Fibroblast of lung (primary cell): ENCODE data around the gene HOXD9. TPM values are rescaled to one million over a fixed set of nuclear protein-coding genes. Genes with fewer than 3 reads are reported as not detected.
A peak's percentile ranks its signal among the peaks of the same experiment; 100 is the strongest.

Source experiments
- DNase-seq, 2 donors: peaks; one replicate each; pipeline versions ENCODE4 v3.0.0 to v3.0.0-alpha.2; 2010; ENCODE audit warnings: low read depth in 2 of 2
- H2AFZ ChIP-seq: 2 replicates; pipeline ENCODE4 v1.5.1; 2012; ENCODE audit warnings: low read length, control low read depth, inconsistent platforms
- H3K27ac ChIP-seq: 2 replicates; pipeline ENCODE4 v1.5.1; 2011; ENCODE audit warnings: low read length, control low read depth; ENCODE audit not compliant: insufficient read depth
- H3K27me3 ChIP-seq: 2 replicates; pipeline ENCODE4 v1.5.1; 2011; ENCODE audit warnings: mild to moderate bottlenecking, low read length; ENCODE audit not compliant: control insufficient read depth, insufficient read depth
- H3K36me3 ChIP-seq: 2 replicates; pipeline ENCODE4 v1.5.1; 2011; ENCODE audit warnings: low read length; ENCODE audit not compliant: control insufficient read depth, insufficient read depth
- H3K4me1 ChIP-seq: 2 replicates; pipeline ENCODE4 v1.5.1; 2011; ENCODE audit warnings: low read length; ENCODE audit not compliant: control insufficient read depth, insufficient read depth; ENCODE audit errors: extremely low read depth
- H3K4me2 ChIP-seq: 2 replicates; pipeline ENCODE4 v1.5.1; 2011; ENCODE audit warnings: low read length, control low read depth; ENCODE audit not compliant: insufficient read depth; ENCODE audit errors: extremely low read depth
- H3K4me3 ChIP-seq, 4 experiments: fragments of 200-600 bp in 1 of 4; sonication (generic) in 1 of 4; replicated peaks in 1 of 4; 2 replicates each; pipeline ENCODE4 v1.5.1; 2011 to 2016; ENCODE audit warnings: low read length in 4 of 4, low read depth in 3 of 4, mild to moderate bottlenecking in 3 of 4, control low read depth in 2 of 4, inconsistent platforms in 1 of 4, mixed read lengths in 1 of 4; ENCODE audit not compliant: insufficient read depth in 1 of 4; ENCODE audit errors: control extremely low read depth in 1 of 4
- H3K79me2 ChIP-seq: 2 replicates; pipeline ENCODE4 v1.5.1; 2012; ENCODE audit warnings: mild to moderate bottlenecking, low read length, inconsistent platforms; ENCODE audit not compliant: control insufficient read depth, insufficient read depth
- H3K9ac ChIP-seq: 2 replicates; pipeline ENCODE4 v1.5.1; 2011; ENCODE audit warnings: mild to moderate bottlenecking, low read length, control low read depth; ENCODE audit not compliant: insufficient read depth
- H3K9me3 ChIP-seq: 2 replicates; pipeline ENCODE4 v1.5.1; 2012; ENCODE audit warnings: low read depth, low read length; ENCODE audit not compliant: control insufficient read depth, insufficient read depth
- H4K20me1 ChIP-seq: 2 replicates; pipeline ENCODE4 v1.5.1; 2011; ENCODE audit warnings: low read length; ENCODE audit not compliant: control insufficient read depth, insufficient read depth; ENCODE audit errors: extremely low read depth
- EZH2 ChIP-seq: IDR thresholded peaks from 2 replicates; pipeline ENCODE4 v1.5.1; 2012; ENCODE audit warnings: low read length, control low read depth, mild to moderate bottlenecking; ENCODE audit errors: missing control alignments
- polyA plus RNA-seq, 2 donors: library from polyadenylated mRNA; depleted of rRNA in 1 of 2; stranded (reverse) in 1 of 2; unstranded in 1 of 2; fragments of >200 nt; gene quantifications; 2 replicates each; pipeline ENCODE4 v1.2.1, GENCODE V29; 2011 to 2012; ENCODE audit warnings: missing spikeins in 1 of 2
- total RNA-seq: library from RNA; depleted of rRNA; stranded (reverse); fragments of >200 nt; gene quantifications from 2 replicates; pipeline ENCODE4 v1.2.1, GENCODE V29; 2014
- TF ChIP-seq, protein P1 (sequence below), 2 donors: IDR thresholded peaks in 1 of 2; conservative IDR thresholded peaks in 1 of 2; 1 replicate in 1 of 2; 2 replicates in 1 of 2; pipeline ENCODE4 v1.5.1; 2011 to 2012; ENCODE audit warnings: low read length in 2 of 2, control low read depth in 1 of 2, inconsistent platforms in 1 of 2, low read depth in 1 of 2, mild to moderate bottlenecking in 1 of 2

The HOXD9 gene
- total and polyA plus RNA-seq, 2 donors (not counting 1 experiment from before 2014, with no cell fraction given): not detected

DNA sequence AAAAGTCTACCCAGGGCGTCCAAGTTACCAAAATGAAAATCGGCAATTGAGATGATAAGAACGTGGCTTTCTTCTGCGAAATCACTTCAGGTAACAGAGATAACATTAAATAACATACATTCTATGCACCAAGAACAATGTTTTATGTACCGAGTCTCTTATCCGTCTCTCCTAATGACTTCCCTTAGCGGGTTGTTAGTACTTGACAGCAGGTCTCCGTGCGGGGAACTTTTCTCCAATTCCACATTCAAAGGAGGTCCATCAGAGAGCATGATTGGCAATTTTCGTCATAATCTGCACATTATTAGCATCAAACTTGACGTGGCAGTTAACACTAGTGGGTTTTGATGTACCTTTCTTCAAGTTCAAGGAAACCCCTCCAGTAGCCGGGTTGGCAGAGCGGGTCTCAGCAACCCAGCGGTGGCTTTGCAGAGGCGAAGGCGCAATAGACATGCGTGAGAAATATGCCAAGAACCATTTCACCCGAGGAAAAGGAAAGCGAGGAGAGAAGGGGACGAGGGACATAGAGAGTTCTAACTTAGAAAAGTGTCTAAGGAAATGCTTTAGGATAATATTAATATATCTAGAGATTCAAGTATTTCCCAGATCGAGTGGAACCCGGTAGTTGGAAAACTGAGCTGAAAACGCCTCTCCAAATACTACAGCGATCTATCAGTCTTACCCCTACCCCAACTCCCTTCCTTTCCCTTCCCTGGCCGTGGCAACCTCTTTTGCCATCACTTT is 43.8 kb upstream of the HOXD9 start:
- Histone ChIP-seq H3K4me2 (no peak overlapping the region), H3K9me3 (no peaks in the 10 kb centered on the region), H2AFZ (no peak overlapping the region), H3K36me3 (no peaks in the 10 kb centered on the region), H3K9ac (no peak overlapping the region), H3K4me3 (no peak overlapping the region), H3K27ac (no peak overlapping the region), H3K27me3 (peaks cover 74% of the 10 kb centered on the region), H3K79me2 (no peaks in the 10 kb centered on the region), H3K4me1 (no peaks in the 10 kb centered on the region), H4K20me1 (no peaks in the 10 kb centered on the region)
- TF ChIP-seq, protein P1, sequence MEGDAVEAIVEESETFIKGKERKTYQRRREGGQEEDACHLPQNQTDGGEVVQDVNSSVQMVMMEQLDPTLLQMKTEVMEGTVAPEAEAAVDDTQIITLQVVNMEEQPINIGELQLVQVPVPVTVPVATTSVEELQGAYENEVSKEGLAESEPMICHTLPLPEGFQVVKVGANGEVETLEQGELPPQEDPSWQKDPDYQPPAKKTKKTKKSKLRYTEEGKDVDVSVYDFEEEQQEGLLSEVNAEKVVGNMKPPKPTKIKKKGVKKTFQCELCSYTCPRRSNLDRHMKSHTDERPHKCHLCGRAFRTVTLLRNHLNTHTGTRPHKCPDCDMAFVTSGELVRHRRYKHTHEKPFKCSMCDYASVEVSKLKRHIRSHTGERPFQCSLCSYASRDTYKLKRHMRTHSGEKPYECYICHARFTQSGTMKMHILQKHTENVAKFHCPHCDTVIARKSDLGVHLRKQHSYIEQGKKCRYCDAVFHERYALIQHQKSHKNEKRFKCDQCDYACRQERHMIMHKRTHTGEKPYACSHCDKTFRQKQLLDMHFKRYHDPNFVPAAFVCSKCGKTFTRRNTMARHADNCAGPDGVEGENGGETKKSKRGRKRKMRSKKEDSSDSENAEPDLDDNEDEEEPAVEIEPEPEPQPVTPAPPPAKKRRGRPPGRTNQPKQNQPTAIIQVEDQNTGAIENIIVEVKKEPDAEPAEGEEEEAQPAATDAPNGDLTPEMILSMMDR (conservative IDR thresholded peaks at IDR 0.05 in 1 of 2, IDR thresholded peaks at IDR 0.05 in 1 of 2; ENCODE audit: low read depth in 1 of 2, low read length in 2 of 2): no peak
- TF ChIP-seq EZH2: peak; percentile 24
- no peak for DNase-seq

DNA sequence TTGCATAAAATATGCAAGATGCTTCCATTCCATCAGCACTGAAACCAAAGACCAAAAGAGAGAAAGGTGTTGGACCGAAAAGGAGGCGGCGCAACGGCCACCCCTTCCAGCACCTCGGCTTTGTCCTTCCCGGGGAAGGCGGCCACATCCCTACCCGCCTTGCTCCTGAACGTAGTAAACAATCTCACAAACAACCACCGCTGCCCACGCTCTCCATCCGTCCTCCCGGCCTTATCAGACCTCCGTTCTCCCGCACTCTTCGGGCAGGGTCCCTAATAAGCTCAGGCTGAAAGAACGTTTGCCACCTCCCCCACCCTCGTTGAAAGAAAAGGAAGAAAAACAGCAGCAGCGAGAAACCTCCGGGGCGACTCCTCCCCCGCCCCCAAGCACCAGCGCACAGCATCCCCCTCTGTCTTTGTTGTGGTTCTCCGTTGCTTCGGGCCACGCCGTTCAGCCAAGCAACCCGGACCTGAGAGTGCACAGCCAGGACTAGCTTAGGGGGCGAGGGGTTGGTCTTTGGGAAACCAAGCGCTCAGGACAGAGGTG is 43.2 kb upstream of the HOXD9 start:
- H2AFZ ChIP-seq: no peak overlapping the region
- H3K9ac ChIP-seq: no peak overlapping the region
- peak; percentile 44 for TF ChIP-seq EZH2
- TF ChIP-seq, protein P1 (conservative IDR thresholded peaks at IDR 0.05 in 1 of 2, IDR thresholded peaks at IDR 0.05 in 1 of 2; ENCODE audit: low read depth in 1 of 2, low read length in 2 of 2): no peak
- no peaks in the 10 kb centered on the region for H3K9me3 ChIP-seq
- H3K4me3 ChIP-seq: no peak overlapping the region
- no peaks in the 10 kb centered on the region for H4K20me1 ChIP-seq
- peak overlapping the region; percentile 32 for H3K4me2 ChIP-seq
- DNase-seq: no peak
- no peak overlapping the region for H3K27ac ChIP-seq
- peaks cover 77% of the 10 kb centered on the region for H3K27me3 ChIP-seq
- H3K36me3 ChIP-seq: no peaks in the 10 kb centered on the region
- H3K79me2 ChIP-seq: no peaks in the 10 kb centered on the region
- H3K4me1 ChIP-seq: no peaks in the 10 kb centered on the region

DNA sequence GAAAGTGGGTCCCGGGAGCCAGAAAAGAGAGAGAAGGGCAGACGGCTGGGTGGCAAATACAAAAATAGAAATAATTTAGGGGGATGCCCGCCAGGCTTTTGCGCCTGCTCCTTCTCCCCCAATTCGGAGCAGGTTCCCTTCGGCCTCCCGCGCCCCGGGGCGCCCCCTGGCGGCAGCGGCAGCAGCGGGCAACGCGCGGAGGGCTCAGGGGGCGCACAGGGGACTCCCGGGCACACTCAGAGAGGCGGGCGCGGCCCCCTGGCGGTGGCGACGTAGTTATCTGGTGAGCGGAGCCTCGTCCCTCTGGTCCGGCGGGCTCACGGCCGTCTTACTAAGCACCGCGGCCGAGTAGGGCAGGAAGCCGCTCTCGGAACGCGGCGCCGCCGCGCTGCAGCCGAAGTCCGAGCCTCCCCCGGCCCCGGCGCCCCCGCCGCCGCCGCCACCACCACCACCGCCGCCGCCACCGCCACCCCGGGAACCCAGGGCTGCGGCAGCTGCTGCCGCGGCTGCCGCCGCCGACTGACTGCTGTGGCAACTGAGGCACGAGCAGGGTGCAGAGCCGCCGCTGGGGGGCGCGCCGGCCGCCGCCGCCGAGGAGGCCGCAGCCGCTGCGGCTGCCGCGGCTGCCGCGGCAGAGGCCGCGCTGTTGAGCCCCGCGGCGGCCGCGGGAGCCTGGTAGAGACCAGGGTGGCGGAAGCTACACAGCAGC is 42.5 kb upstream of the HOXD9 start:
- Histone ChIP-seq H3K36me3 (no peaks in the 10 kb centered on the region), H4K20me1 (no peaks in the 10 kb centered on the region), H3K4me1 (no peaks in the 10 kb centered on the region), H3K79me2 (no peaks in the 10 kb centered on the region), H3K27ac (no peak overlapping the region), H3K9ac (no peak overlapping the region), H3K27me3 (peaks cover 77% of the 10 kb centered on the region), H3K4me2 (no peak overlapping the region), H3K4me3 (no peak overlapping the region), H3K9me3 (no peaks in the 10 kb centered on the region), H2AFZ (no peak overlapping the region)
- peak in 1 of 2 donors; percentile 22 for DNase-seq
- TF ChIP-seq EZH2: no peak
- TF ChIP-seq, protein P1 (conservative IDR thresholded peaks at IDR 0.05 in 1 of 2, IDR thresholded peaks at IDR 0.05 in 1 of 2; ENCODE audit: low read depth in 1 of 2, low read length in 2 of 2): peak; percentile 27 to 56
